Measurements from ENCODE around the gene PDCD1.

DNA sequence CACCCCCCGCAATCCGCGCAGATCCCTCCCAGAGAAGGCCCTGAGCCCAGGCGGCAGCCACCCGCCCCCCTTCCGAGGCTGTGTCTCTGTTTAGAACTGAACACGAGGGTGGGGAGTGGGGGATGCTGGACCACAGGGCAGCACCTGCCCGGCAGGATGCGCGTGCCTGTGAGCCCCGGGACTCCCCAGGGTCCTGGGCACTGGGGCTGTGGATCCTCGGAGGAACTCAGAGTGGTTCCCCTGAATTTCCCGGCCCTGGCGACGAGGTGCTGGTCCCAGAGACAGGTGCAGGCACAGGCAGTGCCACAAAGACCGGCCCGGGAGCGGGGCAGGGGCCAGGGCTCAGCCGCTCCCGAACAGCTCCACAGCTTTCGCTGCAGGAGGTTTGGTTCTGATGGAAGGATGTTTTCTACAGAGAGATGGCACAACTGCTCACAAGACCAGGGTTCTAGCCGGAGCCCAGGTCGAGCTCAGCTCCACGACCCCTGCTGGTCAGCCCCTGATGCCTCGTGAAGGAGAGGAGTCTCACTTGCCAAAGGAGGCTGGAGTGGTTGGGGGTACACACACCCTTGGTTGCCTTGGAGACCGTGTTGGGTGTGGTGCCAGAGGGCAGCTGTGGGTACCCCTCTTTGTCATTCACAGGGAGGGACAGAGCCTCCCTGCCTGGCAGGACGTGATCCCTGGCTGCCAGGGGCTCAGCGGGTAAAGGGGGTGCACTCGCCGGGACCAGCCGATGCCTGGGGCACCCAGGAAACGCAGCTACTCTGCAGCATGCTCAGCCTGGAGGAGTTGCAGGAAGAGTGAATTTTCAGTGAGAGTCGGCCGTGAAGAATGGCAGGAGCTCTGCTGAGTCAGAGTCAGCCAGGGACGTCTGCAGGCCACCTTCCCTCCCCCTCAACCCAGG is 54.1 kb downstream of the PDCD1 start:
- TF ChIP-seq, protein P1, sequence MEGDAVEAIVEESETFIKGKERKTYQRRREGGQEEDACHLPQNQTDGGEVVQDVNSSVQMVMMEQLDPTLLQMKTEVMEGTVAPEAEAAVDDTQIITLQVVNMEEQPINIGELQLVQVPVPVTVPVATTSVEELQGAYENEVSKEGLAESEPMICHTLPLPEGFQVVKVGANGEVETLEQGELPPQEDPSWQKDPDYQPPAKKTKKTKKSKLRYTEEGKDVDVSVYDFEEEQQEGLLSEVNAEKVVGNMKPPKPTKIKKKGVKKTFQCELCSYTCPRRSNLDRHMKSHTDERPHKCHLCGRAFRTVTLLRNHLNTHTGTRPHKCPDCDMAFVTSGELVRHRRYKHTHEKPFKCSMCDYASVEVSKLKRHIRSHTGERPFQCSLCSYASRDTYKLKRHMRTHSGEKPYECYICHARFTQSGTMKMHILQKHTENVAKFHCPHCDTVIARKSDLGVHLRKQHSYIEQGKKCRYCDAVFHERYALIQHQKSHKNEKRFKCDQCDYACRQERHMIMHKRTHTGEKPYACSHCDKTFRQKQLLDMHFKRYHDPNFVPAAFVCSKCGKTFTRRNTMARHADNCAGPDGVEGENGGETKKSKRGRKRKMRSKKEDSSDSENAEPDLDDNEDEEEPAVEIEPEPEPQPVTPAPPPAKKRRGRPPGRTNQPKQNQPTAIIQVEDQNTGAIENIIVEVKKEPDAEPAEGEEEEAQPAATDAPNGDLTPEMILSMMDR (IDR thresholded peaks at IDR 0.05) = no peak
- TF ChIP-seq POLR2A (IDR thresholded peaks at IDR 0.05) (no peak), EP300 (IDR thresholded peaks at IDR 0.05) (no peak)

Data from suprapubic skin (tissue), 3 donors.